MM.1S (cell line): ENCODE results near the gene ARHGAP45.

Experiments used
- DNase-seq: peaks from one replicate; pipeline ENCODE4 v3.0.0-alpha.2; 2015
- H2AFZ ChIP-seq: fragments of 300-600 bp; sonication (generic); 2 replicates; pipeline ENCODE4 v1.6.0; 2016; ENCODE audit warnings: antibody characterized with exemption, low read length
- H3F3A ChIP-seq: fragments of 300-600 bp; sonication (generic); 2 replicates; pipeline ENCODE4 v1.6.1; 2016; ENCODE audit warnings: mild to moderate bottlenecking, antibody characterized with exemption, low read length, moderate library complexity, mixed read lengths; ENCODE audit not compliant: insufficient read depth
- H3K27ac ChIP-seq: fragments of 300-600 bp; sonication (generic); 2 replicates; pipeline ENCODE4 v1.5.1; 2016; ENCODE audit warnings: mild to moderate bottlenecking, low read length
- H3K27me3 ChIP-seq: fragments of 300-600 bp; sonication (generic); replicated peaks from 2 replicates; pipeline ENCODE4 v1.6.0; 2016; ENCODE audit warnings: low read length; ENCODE audit not compliant: insufficient read depth
- H3K36me3 ChIP-seq: fragments of 300-600 bp; sonication (generic); replicated peaks from 2 replicates; pipeline ENCODE4 v1.6.1; 2016; ENCODE audit warnings: mild to moderate bottlenecking, low read length, mixed read lengths; ENCODE audit not compliant: insufficient read depth
- H3K4me1 ChIP-seq: fragments of 300-600 bp; sonication (generic); 2 replicates; pipeline ENCODE4 v1.6.1; 2016; ENCODE audit warnings: low read length, mixed read lengths
- H3K4me2 ChIP-seq: fragments of 300-600 bp; sonication (generic); 2 replicates; pipeline ENCODE4 v1.6.0; 2016; ENCODE audit warnings: low read depth, low read length
- H3K4me3 ChIP-seq: fragments of 300-600 bp; sonication (generic); 2 replicates; pipeline ENCODE4 v1.5.1; 2016; ENCODE audit warnings: low read length, mixed read lengths
- H3K79me2 ChIP-seq: fragments of 300-600 bp; sonication (generic); 2 replicates; pipeline ENCODE4 v1.6.1; 2016; ENCODE audit warnings: mixed run types, low read length, mixed read lengths
- H3K9ac ChIP-seq: fragments of 300-600 bp; sonication (generic); 2 replicates; pipeline ENCODE4 v1.6.1; 2016; ENCODE audit warnings: low read length, mixed read lengths
- H3K9me2 ChIP-seq: fragments of 300-600 bp; sonication (generic); replicated peaks from 2 replicates; pipeline ENCODE4 v1.6.1; 2016; ENCODE audit warnings: mild to moderate bottlenecking, low read length, mixed read lengths; ENCODE audit not compliant: insufficient read depth
- H3K9me3 ChIP-seq: fragments of 300-600 bp; sonication (generic); replicated peaks from 2 replicates; pipeline ENCODE4 v1.6.1; 2016; ENCODE audit warnings: mild to moderate bottlenecking, low read length, mixed read lengths; ENCODE audit not compliant: insufficient read depth
- H4K20me1 ChIP-seq: fragments of 300-600 bp; sonication (generic); 2 replicates; pipeline ENCODE4 v1.6.1; 2016; ENCODE audit warnings: mild to moderate bottlenecking, low read length, moderate library complexity, mixed read lengths; ENCODE audit not compliant: insufficient read depth
- CTCF ChIP-seq: fragments of 300-600 bp; sonication (generic); IDR thresholded peaks from 2 replicates; pipeline ENCODE4 v1.5.1; 2016; ENCODE audit warnings: antibody characterized with exemption, low read length, mixed read lengths
- EZH2 ChIP-seq: fragments of 300-600 bp; sonication (generic); optimal IDR thresholded peaks from 2 replicates; pipeline ENCODE3; 2017; ENCODE audit warnings: low read depth, mild to moderate bottlenecking, antibody characterized with exemption, low read length, mixed read lengths
- EZH2phosphoT487 ChIP-seq: fragments of 300-600 bp; sonication (generic); IDR thresholded peaks from 2 replicates; pipeline ENCODE4 v1.6.1; 2018; ENCODE audit warnings: antibody characterized with exemption, low read length

ARHGAP45 gene

DNA sequence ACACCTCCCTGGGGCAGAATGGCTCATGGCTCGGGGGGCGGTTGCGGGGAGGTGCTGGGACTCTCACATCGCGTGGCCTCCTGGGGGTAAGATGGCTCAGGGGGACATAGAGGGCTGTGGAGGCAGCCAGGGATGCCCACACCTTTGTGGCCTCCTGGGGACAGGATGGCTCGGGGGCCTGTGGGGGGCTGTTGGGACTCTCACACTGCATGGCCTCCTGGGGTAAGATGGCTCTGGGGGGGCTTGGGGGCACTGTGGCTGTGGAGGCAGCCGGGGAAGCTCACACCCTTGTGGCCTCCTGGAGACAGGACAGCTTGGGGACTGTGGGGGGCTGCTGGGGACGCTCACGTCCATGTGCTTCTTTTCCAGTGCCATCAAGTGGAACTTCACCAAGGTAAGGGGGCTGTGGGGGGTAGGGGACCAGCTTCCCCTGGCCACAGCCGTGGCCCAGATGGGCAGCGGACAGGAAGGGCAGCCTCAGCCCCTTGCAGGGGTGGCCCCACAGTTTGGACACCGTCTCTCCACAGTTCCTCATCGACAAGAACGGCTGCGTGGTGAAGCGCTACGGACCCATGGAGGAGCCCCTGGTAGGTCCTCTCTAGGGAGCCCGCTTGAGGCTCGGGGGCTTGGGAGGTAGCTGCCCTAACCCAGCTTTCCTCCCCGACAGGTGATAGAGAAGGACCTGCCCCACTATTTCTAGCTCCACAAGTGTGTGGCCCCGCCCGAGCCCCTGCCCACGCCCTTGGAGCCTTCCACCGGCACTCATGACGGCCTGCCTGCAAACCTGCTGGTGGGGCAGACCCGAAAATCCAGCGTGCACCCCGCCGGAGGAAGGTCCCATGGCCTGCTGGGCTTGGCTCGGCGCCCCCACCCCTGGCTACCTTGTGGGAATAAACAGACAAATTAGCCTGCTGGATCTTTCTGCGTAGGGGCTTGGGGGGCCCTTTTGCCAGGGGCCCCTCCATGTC is 39.2 kb downstream of the ARHGAP45 start:
- H3K27me3 ChIP-seq: no peaks in the 10 kb centered on the region
- no peaks in the 10 kb centered on the region for H4K20me1 ChIP-seq
- H3K9me2 ChIP-seq: no peaks in the 10 kb centered on the region
- no peaks in the 10 kb centered on the region for H3K36me3 ChIP-seq
- no peak overlapping the region for H2AFZ ChIP-seq
- DNase-seq: no peak
- H3K4me2 ChIP-seq: no peak overlapping the region
- no peak overlapping the region for H3K27ac ChIP-seq
- H3K4me3 ChIP-seq: no peak overlapping the region
- peaks cover 3% of the 10 kb centered on the region; the same call in 1 of the 2 replicates for H3K4me1 ChIP-seq
- TF ChIP-seq EZH2phosphoT487 (no peak), EZH2 (no peak), CTCF (no peak)
- H3K79me2 ChIP-seq: peaks cover 22% of the 10 kb centered on the region
- no peak overlapping the region for H3K9ac ChIP-seq
- H3F3A ChIP-seq: peaks cover 7% of the 10 kb centered on the region; the same call in 1 of the 2 replicates
- no peaks in the 10 kb centered on the region for H3K9me3 ChIP-seq

- no peak overlapping the region for H3K9ac ChIP-seq
- TF ChIP-seq EZH2phosphoT487: no peak
- no peak for TF ChIP-seq EZH2
- no peak for TF ChIP-seq CTCF
- H2AFZ ChIP-seq: no peak overlapping the region
- no peaks in the 10 kb centered on the region for H3K27me3 ChIP-seq
- peaks cover 7% of the 10 kb centered on the region; the same call in 1 of the 2 replicates for H3F3A ChIP-seq
- H3K79me2 ChIP-seq: peaks cover 22% of the 10 kb centered on the region
- no peaks in the 10 kb centered on the region for H3K9me3 ChIP-seq
- no peak overlapping the region for H3K4me2 ChIP-seq
- no peaks in the 10 kb centered on the region for H3K9me2 ChIP-seq
- no peak overlapping the region for H3K27ac ChIP-seq
- peaks cover 3% of the 10 kb centered on the region; the same call in 1 of the 2 replicates for H3K4me1 ChIP-seq
- no peak overlapping the region for H3K4me3 ChIP-seq
- no peaks in the 10 kb centered on the region for H4K20me1 ChIP-seq
- no peaks in the 10 kb centered on the region for H3K36me3 ChIP-seq
- no peak for DNase-seq
Observed at GRCh38 chr19:1106841-1107660, 40.1 kb downstream of the ARHGAP45 start.

- Histone ChIP-seq H2AFZ (no peak overlapping the region), H3K9ac (no peak overlapping the region), H3K36me3 (no peaks in the 10 kb centered on the region), H3K9me3 (no peaks in the 10 kb centered on the region), H3K79me2 (peaks cover 22% of the 10 kb centered on the region), H3K4me1 (peaks cover 3% of the 10 kb centered on the region; the same call in 1 of the 2 replicates), H3K4me2 (no peak overlapping the region), H4K20me1 (no peaks in the 10 kb centered on the region), H3K27me3 (no peaks in the 10 kb centered on the region), H3K4me3 (no peak overlapping the region), H3K27ac (no peak overlapping the region), H3K9me2 (no peaks in the 10 kb centered on the region), H3F3A (peaks cover 7% of the 10 kb centered on the region; the same call in 1 of the 2 replicates)
- no peak for DNase-seq
- no peak for TF ChIP-seq CTCF
Observed at GRCh38 chr19:1107661-1108261, 40.8 kb downstream of the ARHGAP45 start.
